Measurements from ENCODE around the gene MMP15. TPM values are rescaled to one million over a fixed set of nuclear protein-coding genes. Genes with fewer than 3 reads are reported as not detected.

Gene MMP15
- total RNA-seq, 4 donors from 2014 or later = 13.2 to 142 (median 134) TPM

- Histone ChIP-seq H3K4me3 (no peak overlapping the region), H3K27me3 (no peaks in the 10 kb centered on the region), H3K36me3 (peaks cover 0 to 58% (median 0%) of the 10 kb centered on the region in 3 donors), H3K4me1 (no peaks in the 10 kb centered on the region), H3K27ac (no peak overlapping the region), H3K9me3 (no peaks in the 10 kb centered on the region)
- TF ChIP-seq CTCF (IDR thresholded peaks at IDR 0.05) = no peak
- TF ChIP-seq POLR2A (IDR thresholded peaks at IDR 0.05) = no peak
- DNase-seq = peak in 1 of 3 donors; percentile 45
Measured at GRCh38 chr16:58038219-58038641, 12.7 kb downstream of the MMP15 start.

GRCh38 chr16:58039829-58040495 lies 14.4 kb downstream of the MMP15 start:
- Histone ChIP-seq H3K36me3 (peaks cover 0 to 73% (median 0%) of the 10 kb centered on the region in 3 donors), H3K4me1 (no peaks in the 10 kb centered on the region), H3K27me3 (no peaks in the 10 kb centered on the region), H3K27ac (no peak overlapping the region), H3K9me3 (no peaks in the 10 kb centered on the region), H3K4me3 (no peak overlapping the region)
- peak in 1 of 3 donors; percentile 47 for DNase-seq
- TF ChIP-seq CTCF (IDR thresholded peaks at IDR 0.05) (no peak), POLR2A (IDR thresholded peaks at IDR 0.05) (no peak)

GRCh38 chr16:58040496-58040846 lies 14.9 kb downstream of the MMP15 start:
- Histone ChIP-seq H3K9me3 (no peaks in the 10 kb centered on the region), H3K36me3 (peaks cover 0 to 73% (median 0%) of the 10 kb centered on the region in 3 donors), H3K4me3 (no peak overlapping the region), H3K27me3 (no peaks in the 10 kb centered on the region), H3K27ac (no peak overlapping the region), H3K4me1 (no peaks in the 10 kb centered on the region)
- no peak for DNase-seq
- no peak for TF ChIP-seq POLR2A (IDR thresholded peaks at IDR 0.05)
- TF ChIP-seq CTCF (IDR thresholded peaks at IDR 0.05) = no peak

GRCh38 chr16:58040945-58041627 lies 15.5 kb downstream of the MMP15 start:
- Histone ChIP-seq H3K9me3 (no peaks in the 10 kb centered on the region), H3K27ac (no peak overlapping the region), H3K36me3 (peaks cover 0 to 73% (median 0%) of the 10 kb centered on the region in 3 donors), H3K4me1 (peaks cover 0 to 4% (median 0%) of the 10 kb centered on the region in 4 donors), H3K4me3 (no peak overlapping the region), H3K27me3 (no peaks in the 10 kb centered on the region)
- TF ChIP-seq CTCF (IDR thresholded peaks at IDR 0.05) (no peak), POLR2A (IDR thresholded peaks at IDR 0.05) (no peak)
- no peak for DNase-seq

- H3K9me3 ChIP-seq = no peaks in the 10 kb centered on the region
- no peaks in the 10 kb centered on the region for H3K27me3 ChIP-seq
- no peak for DNase-seq
- no peak overlapping the region for H3K4me3 ChIP-seq
- TF ChIP-seq POLR2A (IDR thresholded peaks at IDR 0.05) (no peak), CTCF (IDR thresholded peaks at IDR 0.05) (no peak)
- H3K27ac ChIP-seq = no peak overlapping the region
- peaks cover 0 to 73% (median 0%) of the 10 kb centered on the region in 3 donors for H3K36me3 ChIP-seq
- H3K4me1 ChIP-seq = peaks cover 0 to 9% (median 0%) of the 10 kb centered on the region in 4 donors
Measured at GRCh38 chr16:58041628-58041955, 16.0 kb downstream of the MMP15 start.

Data from Peyer's patch (tissue), 4 donors.